ENCODE measurements around the gene PEDS1. TPM values are rescaled to one million over a fixed set of nuclear protein-coding genes. Genes with fewer than 3 reads are reported as not detected.

Gene PEDS1
- total and polyA plus RNA-seq, 2 of the 8 experiments (the other 6 are each of a cell fraction or from before 2014, with no cell fraction given): 28.9 to 75.9 TPM

DNA sequence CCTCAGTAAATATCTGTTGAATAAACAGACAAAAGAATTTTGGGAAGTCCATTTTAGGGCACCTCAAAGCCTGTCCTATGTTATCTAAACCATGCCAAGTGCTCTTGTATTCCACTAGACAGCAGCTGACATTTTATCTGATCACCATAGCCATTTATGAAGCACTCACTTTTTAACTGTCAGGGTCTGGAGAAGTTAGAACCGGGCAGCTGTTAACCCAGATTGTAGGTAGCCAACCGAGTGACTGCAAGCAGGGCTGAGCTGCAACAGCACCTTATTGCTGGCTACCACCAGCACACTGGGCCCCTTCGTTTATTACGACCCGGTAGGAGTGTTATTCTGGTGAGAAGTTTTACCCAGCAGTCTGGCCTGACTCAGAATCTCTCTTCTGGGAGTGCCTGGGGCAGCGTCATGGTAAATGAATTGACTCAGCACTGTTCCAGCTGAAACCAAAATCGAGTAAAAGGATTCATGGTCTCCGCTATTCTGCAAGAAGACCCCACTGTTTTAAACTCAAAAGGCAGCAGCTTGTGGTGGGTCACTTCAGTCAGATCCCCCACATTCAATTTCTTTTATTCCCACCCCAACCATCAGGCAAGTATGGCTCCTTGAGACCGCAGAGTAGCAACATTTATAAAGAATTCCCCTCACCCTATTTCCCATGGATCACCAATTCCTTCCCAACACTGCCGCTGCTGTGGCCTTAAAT is 42.2 kb downstream of the PEDS1 start:
- H2BK120ac ChIP-seq (replicated peaks; ENCODE audit: low read depth, low read length): no peak overlapping the region
- CTCF ChIA-PET (ENCODE audit: partially characterized antibody): interaction anchor here (0.6 to 2.8 kb wide), 3 partner anchors 10 to 128 kb away, joined by 3 to 17 read pairs (median 6); partner anchors contain the start of gene PEDS1

More for the DNA sequence above, 42.2 kb downstream of the PEDS1 start:
- H3K18ac ChIP-seq (ENCODE audit: extremely low read depth, low read length): no peak overlapping the region
- 92% methylated on average over 10 of the region's 10 CpGs; no CpG with 5 or more reads in 1 of the 2 experiments for WGBS, 2 experiments (ENCODE audit: extremely low coverage in 1 of 2, insufficient coverage in 1 of 2, insufficient read length in 1 of 2, insufficient replicate concordance in 2 of 2, low coverage in 1 of 2, low lambda C conversion rate in 2 of 2, missing lambda C conversion rate in 1 of 2)
- POLR2A ChIA-PET (ENCODE audit: partially characterized antibody): interaction anchor here (0.9 to 8.7 kb wide), 6 partner anchors 12 to 43 kb away, joined by 3 to 87 read pairs (median 5); partner anchors contain the start of gene PEDS1
- 0 out of 2 replicates have a peak overlapping the region, but pooled peaks have one; percentile 3 for H2BK12ac ChIP-seq (ENCODE audit: low read depth, low read length)
- H4K5ac ChIP-seq (ENCODE audit: insufficient read length, low read depth, low read length): no peak overlapping the region
- H4K91ac ChIP-seq (replicated peaks; ENCODE audit: insufficient read length, low read length): no peak overlapping the region
- no peak overlapping the region; the same call in 1 of the 2 replicates for H4K8ac ChIP-seq (ENCODE audit: extremely low read depth, insufficient read depth, low read length)
- peaks cover 14 to 28% of the 10 kb centered on the region in 2 experiments for H4K20me1 ChIP-seq (replicated peaks in 1 of 2; ENCODE audit: control insufficient read depth in 1 of 2, insufficient read depth in 2 of 2, low read length in 2 of 2)
- TF ChIP-seq YY1 (IDR thresholded peaks at IDR 0.05; ENCODE audit: low read depth, low read length): no peak
- no peak for TF ChIP-seq BACH1 (IDR thresholded peaks at IDR 0.05; ENCODE audit: low read length)
- no peak for TF ChIP-seq CBX8 (IDR thresholded peaks at IDR 0.05; ENCODE audit: borderline replicate concordance, low read depth, low read length)
- TF ChIP-seq RFX5 (IDR thresholded peaks at IDR 0.05; ENCODE audit: borderline replicate concordance, low read depth, low read length): no peak
- TF ChIP-seq EP300 (IDR thresholded peaks at IDR 0.05; ENCODE audit: borderline replicate concordance in 1 of 2, low read depth in 2 of 2, low read length in 2 of 2): no peak
- TF ChIP-seq TBP (IDR thresholded peaks at IDR 0.05; ENCODE audit: low read depth, low read length): no peak
- no peak for TF ChIP-seq TAF1 (IDR thresholded peaks at IDR 0.05; ENCODE audit: low read depth, low read length)
- no peak overlapping the region for H3K23ac ChIP-seq (ENCODE audit: insufficient read length)
- H2AFZ ChIP-seq (ENCODE audit: low read length): no peak overlapping the region
- no peak overlapping the region for H3K14ac ChIP-seq (ENCODE audit: insufficient read length)
- no peak overlapping the region for H2BK15ac ChIP-seq (ENCODE audit: low read length)
- H2BK20ac ChIP-seq (ENCODE audit: low read length): no peak overlapping the region
- H3K23me2 ChIP-seq (ENCODE audit: low read depth, low read length): peaks cover 10% of the 10 kb centered on the region
- peaks cover 0 to 3% (median 0%) of the 10 kb centered on the region in 4 experiments; a peak in 1 of 8 replicates for H3K36me3 ChIP-seq (ENCODE audit: control insufficient read depth in 2 of 4, insufficient read depth in 4 of 4, low read length in 3 of 4)
- H3K9ac ChIP-seq (replicated peaks in 1 of 4; ENCODE audit: extremely low read depth in 1 of 4, low read depth in 3 of 4, low read length in 3 of 4): no peak overlapping the region; a peak in 3 of 7 replicates
- no peak overlapping the region for H3K56ac ChIP-seq (replicated peaks; ENCODE audit: insufficient read length, low read depth, low read length)
- H3K9me3 ChIP-seq (ENCODE audit: insufficient read depth in 2 of 2, low read depth in 1 of 2, low read length in 1 of 2): no peaks in the 10 kb centered on the region
- peaks cover 53 to 75% of the 10 kb centered on the region in 2 experiments for H3K79me2 ChIP-seq (ENCODE audit: control insufficient read depth in 1 of 2, insufficient read depth in 2 of 2, low read length in 2 of 2)
- H3K27me3 ChIP-seq (replicated peaks in 1 of 4; ENCODE audit: control insufficient read depth in 3 of 4, extremely low read depth in 1 of 4, insufficient read depth in 3 of 4, low read length in 3 of 4): no peaks in the 10 kb centered on the region
- H3K4me3 ChIP-seq (ENCODE audit: extremely low read depth in 1 of 4, insufficient read depth in 2 of 4, low read depth in 3 of 4, low read length in 4 of 4): peak overlapping the region; percentile 60 to 94 (median 92); a peak in 5 of 8 replicates
- no peak for DNase-seq (ENCODE audit: low read depth in 1 of 2, low spot score in 2 of 2)
- no peak for FAIRE-seq
- H3K4me2 ChIP-seq (ENCODE audit: insufficient read depth in 1 of 2, low read depth in 2 of 2, low read length in 2 of 2): peak overlapping the region; percentile 80 to 85
- no peak overlapping the region for H2AK5ac ChIP-seq (ENCODE audit: low read depth, low read length)
- H3K4me1 ChIP-seq (replicated peaks in 1 of 4; ENCODE audit: control insufficient read depth in 3 of 4, insufficient read depth in 4 of 4, low read length in 3 of 4): peaks cover 3 to 14% (median 8%) of the 10 kb centered on the region in 4 experiments; a peak in 6 of 7 replicates
- no peak overlapping the region for H3K4ac ChIP-seq (replicated peaks; ENCODE audit: insufficient read length, low read depth, low read length)
- H3K79me1 ChIP-seq (ENCODE audit: low read depth, low read length): peaks cover 16% of the 10 kb centered on the region
- 0 out of 2 replicates have a peak overlapping the region, but pooled peaks have one; percentile 13 for H2BK5ac ChIP-seq (ENCODE audit: low read depth, low read length)
- H3K27ac ChIP-seq (ENCODE audit: low read depth, low read length): 0 out of 2 replicates have a peak overlapping the region, but pooled peaks have one; percentile 9
